Hepatocyte (in vitro differentiated cells): ENCODE measurements around the gene NAA20.

Experiments
- CTCF ChIP-seq: fragments of 200-600 bp; sonication (generic); IDR thresholded peaks from 2 replicates; pipeline ENCODE4 v1.5.1; 2016; ENCODE audit warnings: antibody characterized with exemption, mild to moderate bottlenecking; ENCODE audit not compliant: poor library complexity
- EZH2 ChIP-seq: fragments of 200-600 bp; sonication (generic); IDR thresholded peaks from 2 replicates; pipeline ENCODE4 v1.6.1; 2016; ENCODE audit warnings: antibody characterized with exemption, mild to moderate bottlenecking, borderline replicate concordance
- EZH2phosphoT487 ChIP-seq: fragments of 200-600 bp; sonication (generic); IDR thresholded peaks from one replicate; pipeline ENCODE4 v1.6.1; 2018; ENCODE audit warnings: antibody characterized with exemption, mild to moderate bottlenecking, low read depth, moderate library complexity; ENCODE audit not compliant: unreplicated experiment, severe bottlenecking

GRCh38 chr20:20000211-20000968, 16.8 kb upstream of the NAA20 start:
- TF ChIP-seq EZH2phosphoT487 (no peak), CTCF (no peak), EZH2 (no peak)
